ENCODE measurements around the gene ENPEP.
"Not testable (repeated sequence)": the region's sequence is repeated elsewhere in the genome, so short reads cannot be mapped to it uniquely, and the experiment has no call there.

ENPEP gene

GRCh38 chr4:110467400-110467799, 8.6 kb upstream of the ENPEP start:
- Histone ChIP-seq H3K9ac (ENCODE audit: low read length) (no peak overlapping the region), H3K9me3 (ENCODE audit: control insufficient read depth, insufficient read depth, low read depth, low read length) (peaks cover 8% of the 10 kb centered on the region), H3K4me1 (ENCODE audit: control insufficient read depth, insufficient read depth, low read length) (peaks cover 3% of the 10 kb centered on the region), H3K27ac (ENCODE audit: low read depth, low read length) (no peak overlapping the region), H3K4me3 (ENCODE audit: low read depth, low read length) (no peak overlapping the region), H3K27me3 (ENCODE audit: control insufficient read depth, insufficient read depth, low read length) (no peaks in the 10 kb centered on the region), H3K36me3 (ENCODE audit: control insufficient read depth, insufficient read depth, low read length) (no peaks in the 10 kb centered on the region)

DNA sequence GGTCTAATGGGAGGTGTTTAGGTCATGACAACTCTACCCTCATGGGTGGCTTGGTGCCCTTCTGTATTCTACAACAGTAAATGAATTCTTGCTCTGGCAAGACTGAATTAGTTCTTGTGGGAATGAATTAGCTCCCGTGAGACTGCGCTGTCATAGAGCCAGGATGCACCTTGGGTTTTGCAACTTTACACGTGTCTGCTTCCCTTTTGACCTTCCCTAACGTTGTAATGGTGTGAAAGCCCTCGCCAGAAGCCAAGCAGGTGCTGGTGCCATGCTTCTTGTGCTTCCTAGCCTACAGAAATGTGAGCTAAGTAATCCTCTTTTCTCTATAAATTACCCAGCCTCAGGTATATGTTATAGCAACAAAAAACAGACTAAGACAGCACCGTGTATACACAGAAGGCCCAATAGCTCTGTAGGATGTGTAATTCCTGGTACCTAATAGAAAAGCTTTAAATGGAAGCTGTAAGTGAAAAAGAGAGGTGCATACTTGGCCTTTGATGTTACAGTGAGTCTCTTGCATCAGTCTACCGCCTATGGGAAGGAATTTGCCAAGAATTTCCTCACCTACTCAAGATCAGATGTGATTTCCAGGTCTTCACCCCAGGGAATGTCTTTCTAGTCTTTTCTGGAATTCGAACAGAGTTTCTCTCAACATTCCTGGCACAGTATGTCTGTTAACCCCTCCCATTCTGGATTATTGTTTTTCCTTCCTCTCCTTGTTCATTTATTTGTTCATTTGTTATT, 3.2 kb upstream of the ENPEP start:
- peak overlapping the region; percentile 12; the same call in 1 of the 2 replicates for H3K4me3 ChIP-seq (ENCODE audit: low read depth, low read length)
- peaks cover 28% of the 10 kb centered on the region for H3K4me1 ChIP-seq (ENCODE audit: control insufficient read depth, insufficient read depth, low read length)
- no peaks in the 10 kb centered on the region for H3K27me3 ChIP-seq (ENCODE audit: control insufficient read depth, insufficient read depth, low read length)
- peak overlapping the region; percentile 61 for H3K9ac ChIP-seq (ENCODE audit: low read length)
- peak overlapping the region; percentile 73; the same call in 1 of the 2 replicates for H3K27ac ChIP-seq (ENCODE audit: low read depth, low read length)
- peaks cover 8% of the 10 kb centered on the region for H3K9me3 ChIP-seq (ENCODE audit: control insufficient read depth, insufficient read depth, low read depth, low read length)
- no peaks in the 10 kb centered on the region for H3K36me3 ChIP-seq (ENCODE audit: control insufficient read depth, insufficient read depth, low read length)

DNA sequence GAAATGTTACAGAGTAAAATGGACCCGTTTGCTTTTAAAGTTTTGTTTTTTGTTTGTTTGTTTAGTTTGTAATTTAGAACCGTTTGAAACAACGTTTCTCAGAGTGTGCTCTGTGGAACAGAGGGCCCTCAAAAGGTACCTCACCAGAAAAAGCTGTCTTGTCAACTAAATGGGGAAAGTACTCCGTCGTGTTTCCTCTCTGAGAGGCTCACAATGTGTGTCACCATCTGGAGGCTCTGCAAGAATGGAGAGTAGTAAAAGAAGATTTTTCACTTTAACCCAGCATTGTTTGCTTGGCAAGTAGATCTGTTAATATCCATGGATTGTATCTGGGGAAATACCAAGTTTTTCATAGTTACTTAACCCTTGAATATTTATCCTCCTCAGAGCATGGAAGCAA, 1.5 kb upstream of the ENPEP start:
- Histone ChIP-seq H3K27ac (ENCODE audit: low read depth, low read length) (no peak overlapping the region), H3K9me3 (ENCODE audit: control insufficient read depth, insufficient read depth, low read depth, low read length) (peaks cover 2% of the 10 kb centered on the region), H3K36me3 (ENCODE audit: control insufficient read depth, insufficient read depth, low read length) (no peaks in the 10 kb centered on the region), H3K27me3 (ENCODE audit: control insufficient read depth, insufficient read depth, low read length) (no peaks in the 10 kb centered on the region), H3K4me3 (ENCODE audit: low read depth, low read length) (no peak overlapping the region), H3K4me1 (ENCODE audit: control insufficient read depth, insufficient read depth, low read length) (peaks cover 28% of the 10 kb centered on the region), H3K9ac (ENCODE audit: low read length) (no peak overlapping the region)

DNA sequence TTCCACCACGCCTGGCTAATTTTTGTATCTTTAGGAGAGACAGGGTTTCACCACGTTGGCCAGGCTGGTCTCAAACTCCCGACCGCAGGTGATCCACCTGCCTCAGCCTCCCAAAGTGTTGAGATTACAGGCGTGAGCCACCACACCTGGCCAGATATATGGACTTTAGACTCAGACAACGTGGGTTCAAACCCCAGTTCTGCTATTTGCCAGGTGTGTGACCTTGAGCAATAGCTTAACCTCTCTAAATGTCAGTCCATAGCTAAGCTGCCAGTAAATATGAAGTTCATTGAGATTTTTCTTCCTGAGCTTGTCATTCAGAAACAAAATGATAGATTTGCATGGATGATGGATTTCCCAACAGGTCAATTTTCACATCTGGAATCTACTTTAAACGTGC, 875 bp upstream of the ENPEP start:
- H3K9me3 ChIP-seq (ENCODE audit: control insufficient read depth, insufficient read depth, low read depth, low read length); H3K27me3 ChIP-seq (ENCODE audit: control insufficient read depth, insufficient read depth, low read length); H3K36me3 ChIP-seq (ENCODE audit: control insufficient read depth, insufficient read depth, low read length); H3K9ac ChIP-seq (ENCODE audit: low read length); H3K4me3 ChIP-seq (ENCODE audit: low read depth, low read length); H3K27ac ChIP-seq (ENCODE audit: low read depth, low read length): not testable (repeated sequence)
- H3K4me1 ChIP-seq (ENCODE audit: control insufficient read depth, insufficient read depth, low read length), result peaks cover 30% of the 10 kb centered on the region

GRCh38 chr4:110477836-110478235, 1.9 kb downstream of the ENPEP start:
- H3K4me3 ChIP-seq (ENCODE audit: low read depth, low read length), result no peak overlapping the region

GRCh38 chr4:110480031-110480549, 4.1 kb downstream of the ENPEP start:
- H3K4me1 ChIP-seq (ENCODE audit: control insufficient read depth, insufficient read depth, low read length), result peaks cover 26% of the 10 kb centered on the region
- no peaks in the 10 kb centered on the region for H3K27me3 ChIP-seq (ENCODE audit: control insufficient read depth, insufficient read depth, low read length)
- no peaks in the 10 kb centered on the region for H3K36me3 ChIP-seq (ENCODE audit: control insufficient read depth, insufficient read depth, low read length)
- no peak overlapping the region for H3K4me3 ChIP-seq (ENCODE audit: low read depth, low read length)
- H3K9ac ChIP-seq (ENCODE audit: low read length), result no peak overlapping the region
- H3K9me3 ChIP-seq (ENCODE audit: control insufficient read depth, insufficient read depth, low read depth, low read length), result no peaks in the 10 kb centered on the region
- no peak overlapping the region for H3K27ac ChIP-seq (ENCODE audit: low read depth, low read length)

More at GRCh38 chr4:110477836-110478235, 1.9 kb downstream of the ENPEP start:
- H3K27ac ChIP-seq (ENCODE audit: low read depth, low read length), result no peak overlapping the region
- H3K36me3 ChIP-seq (ENCODE audit: control insufficient read depth, insufficient read depth, low read length), result no peaks in the 10 kb centered on the region
- H3K9me3 ChIP-seq (ENCODE audit: control insufficient read depth, insufficient read depth, low read depth, low read length), result no peaks in the 10 kb centered on the region
- peaks cover 32% of the 10 kb centered on the region for H3K4me1 ChIP-seq (ENCODE audit: control insufficient read depth, insufficient read depth, low read length)
- H3K27me3 ChIP-seq (ENCODE audit: control insufficient read depth, insufficient read depth, low read length), result no peaks in the 10 kb centered on the region
- no peak overlapping the region for H3K9ac ChIP-seq (ENCODE audit: low read length)

GRCh38 chr4:110480746-110481271, 4.9 kb downstream of the ENPEP start:
- no peaks in the 10 kb centered on the region for H3K36me3 ChIP-seq (ENCODE audit: control insufficient read depth, insufficient read depth, low read length)
- H3K4me1 ChIP-seq (ENCODE audit: control insufficient read depth, insufficient read depth, low read length), result peaks cover 18% of the 10 kb centered on the region
- H3K4me3 ChIP-seq (ENCODE audit: low read depth, low read length), result no peak overlapping the region
- H3K27me3 ChIP-seq (ENCODE audit: control insufficient read depth, insufficient read depth, low read length), result no peaks in the 10 kb centered on the region
- H3K9ac ChIP-seq (ENCODE audit: low read length), result no peak overlapping the region
- no peaks in the 10 kb centered on the region for H3K9me3 ChIP-seq (ENCODE audit: control insufficient read depth, insufficient read depth, low read depth, low read length)
- H3K27ac ChIP-seq (ENCODE audit: low read depth, low read length), result no peak overlapping the region

DNA sequence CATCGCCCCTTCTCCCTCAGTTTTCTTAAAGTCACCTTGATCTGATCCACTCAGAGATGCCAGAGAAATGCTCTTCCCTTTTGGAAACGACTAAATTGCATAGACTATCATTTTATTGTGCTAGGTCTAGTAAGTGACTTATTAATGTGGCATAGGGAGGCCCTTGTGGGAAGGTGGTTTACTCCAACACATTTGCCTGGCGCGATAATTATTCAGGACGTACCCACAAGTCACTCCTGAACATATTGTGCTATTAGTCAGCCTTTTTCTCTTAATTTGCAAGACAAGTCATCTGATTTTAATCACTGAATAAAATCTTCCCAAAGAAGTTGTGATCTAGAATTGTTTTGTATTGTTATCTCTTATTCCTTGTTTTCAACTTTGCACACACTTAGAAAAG, 7.6 kb downstream of the ENPEP start:
- H3K4me3 ChIP-seq (ENCODE audit: low read depth, low read length), result no peak overlapping the region
- no peak overlapping the region for H3K27ac ChIP-seq (ENCODE audit: low read depth, low read length)
- H3K27me3 ChIP-seq (ENCODE audit: control insufficient read depth, insufficient read depth, low read length), result no peaks in the 10 kb centered on the region
- no peaks in the 10 kb centered on the region for H3K36me3 ChIP-seq (ENCODE audit: control insufficient read depth, insufficient read depth, low read length)
- peaks cover 27% of the 10 kb centered on the region for H3K4me1 ChIP-seq (ENCODE audit: control insufficient read depth, insufficient read depth, low read length)
- H3K9me3 ChIP-seq (ENCODE audit: control insufficient read depth, insufficient read depth, low read depth, low read length), result no peaks in the 10 kb centered on the region
- no peak overlapping the region for H3K9ac ChIP-seq (ENCODE audit: low read length)

DNA sequence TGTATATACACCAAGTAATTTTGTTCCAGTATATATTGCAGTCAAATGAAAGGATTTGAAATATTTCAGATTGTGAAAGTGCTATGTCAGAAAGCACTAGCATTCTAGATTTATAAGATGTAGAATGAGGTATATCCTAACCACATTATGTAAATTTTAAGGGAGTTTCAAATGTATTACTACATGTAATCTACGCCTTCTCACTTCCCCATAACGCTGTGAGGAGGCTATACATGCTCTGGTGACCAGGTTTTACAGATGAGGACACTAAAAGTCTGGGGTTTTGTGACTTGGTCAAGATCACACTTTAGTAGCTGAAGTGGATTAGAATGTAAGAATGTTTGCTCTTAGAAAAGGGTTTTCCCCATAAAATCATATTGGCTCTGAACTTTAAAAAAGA, 8.1 kb downstream of the ENPEP start:
- no peaks in the 10 kb centered on the region for H3K27me3 ChIP-seq (ENCODE audit: control insufficient read depth, insufficient read depth, low read length)
- no peaks in the 10 kb centered on the region for H3K36me3 ChIP-seq (ENCODE audit: control insufficient read depth, insufficient read depth, low read length)
- no peak overlapping the region for H3K9ac ChIP-seq (ENCODE audit: low read length)
- no peak overlapping the region for H3K27ac ChIP-seq (ENCODE audit: low read depth, low read length)
- no peaks in the 10 kb centered on the region for H3K9me3 ChIP-seq (ENCODE audit: control insufficient read depth, insufficient read depth, low read depth, low read length)
- H3K4me3 ChIP-seq (ENCODE audit: low read depth, low read length), result no peak overlapping the region
- H3K4me1 ChIP-seq (ENCODE audit: control insufficient read depth, insufficient read depth, low read length), result peaks cover 32% of the 10 kb centered on the region

- Histone ChIP-seq H3K9ac (ENCODE audit: low read length) (no peak overlapping the region), H3K9me3 (ENCODE audit: control insufficient read depth, insufficient read depth, low read depth, low read length) (no peaks in the 10 kb centered on the region), H3K4me3 (ENCODE audit: low read depth, low read length) (no peak overlapping the region), H3K36me3 (ENCODE audit: control insufficient read depth, insufficient read depth, low read length) (no peaks in the 10 kb centered on the region), H3K4me1 (ENCODE audit: control insufficient read depth, insufficient read depth, low read length) (peaks cover 34% of the 10 kb centered on the region), H3K27me3 (ENCODE audit: control insufficient read depth, insufficient read depth, low read length) (no peaks in the 10 kb centered on the region), H3K27ac (ENCODE audit: low read depth, low read length) (no peak overlapping the region)
Measured at GRCh38 chr4:110484767-110485166, 8.8 kb downstream of the ENPEP start.

- Histone ChIP-seq H3K27ac (ENCODE audit: low read depth, low read length) (no peak overlapping the region), H3K9me3 (ENCODE audit: control insufficient read depth, insufficient read depth, low read depth, low read length) (no peaks in the 10 kb centered on the region), H3K36me3 (ENCODE audit: control insufficient read depth, insufficient read depth, low read length) (no peaks in the 10 kb centered on the region), H3K4me1 (ENCODE audit: control insufficient read depth, insufficient read depth, low read length) (peaks cover 29% of the 10 kb centered on the region), H3K9ac (ENCODE audit: low read length) (no peak overlapping the region), H3K27me3 (ENCODE audit: control insufficient read depth, insufficient read depth, low read length) (no peaks in the 10 kb centered on the region), H3K4me3 (ENCODE audit: low read depth, low read length) (no peak overlapping the region)
Measured at GRCh38 chr4:110485452-110485851, 9.5 kb downstream of the ENPEP start.
